GM12873 (cell line): ENCODE data around the gene SDHAF2.

Experiments
- TF ChIP-seq, protein P1 (sequence below): IDR thresholded peaks from 2 replicates; pipeline ENCODE4 v1.5.1; 2012; ENCODE audit warnings: low read depth, mild to moderate bottlenecking, moderate library complexity, low read length, control low read depth; ENCODE audit not compliant: insufficient read depth; ENCODE audit errors: missing control alignments

The SDHAF2 gene

DNA sequence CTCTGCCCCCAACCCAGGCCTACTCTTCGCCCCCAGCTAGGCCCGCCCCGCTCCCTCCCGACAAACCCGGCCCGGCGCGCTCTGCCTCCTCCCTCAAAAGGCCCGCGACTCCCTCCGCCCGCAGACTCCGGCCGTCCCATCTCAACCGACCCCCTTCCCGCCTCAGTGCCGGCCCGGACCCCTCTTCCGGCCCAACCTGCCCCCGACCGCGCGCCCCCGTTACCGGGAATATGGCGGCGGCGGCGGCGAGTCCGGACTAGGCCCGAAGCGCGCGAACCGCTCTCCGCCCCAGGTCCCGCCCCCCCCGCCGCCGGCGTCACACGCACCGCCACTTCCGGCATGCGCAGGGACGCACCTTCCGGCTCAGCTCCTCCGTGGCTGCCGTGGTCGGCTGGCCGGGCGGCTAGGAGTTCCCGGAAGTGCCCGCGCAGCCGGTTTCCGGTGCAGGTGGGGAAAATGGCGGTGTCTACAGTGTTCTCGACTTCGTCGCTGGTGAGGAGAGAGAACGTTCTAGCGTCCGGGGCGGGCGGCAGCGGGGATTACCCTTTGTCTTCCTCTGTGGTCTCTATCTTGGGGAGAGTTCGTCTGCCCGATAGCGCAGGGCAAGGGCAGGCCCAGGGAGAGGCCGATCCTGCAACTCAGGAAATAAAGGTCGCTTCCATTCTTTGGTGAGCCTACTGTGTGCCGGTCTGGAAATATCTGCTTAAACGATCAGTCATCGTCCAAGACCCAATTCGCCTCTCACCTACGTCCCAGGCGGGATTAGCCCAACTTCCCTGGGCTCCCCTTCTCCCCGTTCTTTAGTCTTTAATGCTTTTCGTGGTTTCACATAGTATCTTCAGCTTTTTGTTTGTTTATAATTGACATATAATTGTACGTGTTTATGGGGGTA is at the start of gene SDHAF2, which contains the start of gene CPSF7:
TSS of gene SDHAF2 (plus strand) at position 434 of the 892 bp plus-strand sequence. CDS start at position 457, 23 bp downstream.
TSS of gene CPSF7 (minus strand) at position 285 of the 892 bp plus-strand sequence. CDS start 740 bp downstream, outside the sequence.
- TF ChIP-seq, protein P1, sequence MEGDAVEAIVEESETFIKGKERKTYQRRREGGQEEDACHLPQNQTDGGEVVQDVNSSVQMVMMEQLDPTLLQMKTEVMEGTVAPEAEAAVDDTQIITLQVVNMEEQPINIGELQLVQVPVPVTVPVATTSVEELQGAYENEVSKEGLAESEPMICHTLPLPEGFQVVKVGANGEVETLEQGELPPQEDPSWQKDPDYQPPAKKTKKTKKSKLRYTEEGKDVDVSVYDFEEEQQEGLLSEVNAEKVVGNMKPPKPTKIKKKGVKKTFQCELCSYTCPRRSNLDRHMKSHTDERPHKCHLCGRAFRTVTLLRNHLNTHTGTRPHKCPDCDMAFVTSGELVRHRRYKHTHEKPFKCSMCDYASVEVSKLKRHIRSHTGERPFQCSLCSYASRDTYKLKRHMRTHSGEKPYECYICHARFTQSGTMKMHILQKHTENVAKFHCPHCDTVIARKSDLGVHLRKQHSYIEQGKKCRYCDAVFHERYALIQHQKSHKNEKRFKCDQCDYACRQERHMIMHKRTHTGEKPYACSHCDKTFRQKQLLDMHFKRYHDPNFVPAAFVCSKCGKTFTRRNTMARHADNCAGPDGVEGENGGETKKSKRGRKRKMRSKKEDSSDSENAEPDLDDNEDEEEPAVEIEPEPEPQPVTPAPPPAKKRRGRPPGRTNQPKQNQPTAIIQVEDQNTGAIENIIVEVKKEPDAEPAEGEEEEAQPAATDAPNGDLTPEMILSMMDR = no peak

DNA sequence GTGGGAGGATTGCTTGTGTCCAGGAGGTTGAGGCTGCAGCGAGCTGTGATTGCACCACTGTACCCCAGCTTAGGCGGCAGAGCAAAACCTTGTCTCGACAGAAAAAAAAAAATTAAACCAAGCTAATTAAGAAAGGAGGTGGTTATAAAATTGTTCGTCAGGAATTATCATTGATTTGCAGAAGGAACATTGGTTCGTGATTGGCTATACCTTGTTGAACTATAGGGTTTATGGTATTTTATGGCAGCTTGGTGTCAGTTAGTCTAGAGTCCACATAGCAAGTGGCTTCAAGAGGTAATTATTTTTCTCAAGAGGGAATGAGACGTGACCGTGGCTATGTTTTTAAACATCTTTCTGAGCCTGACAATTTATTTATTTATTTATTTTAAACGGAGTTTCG is 49.0 kb upstream of the SDHAF2 start:
- TF ChIP-seq, protein P1 = no peak

DNA sequence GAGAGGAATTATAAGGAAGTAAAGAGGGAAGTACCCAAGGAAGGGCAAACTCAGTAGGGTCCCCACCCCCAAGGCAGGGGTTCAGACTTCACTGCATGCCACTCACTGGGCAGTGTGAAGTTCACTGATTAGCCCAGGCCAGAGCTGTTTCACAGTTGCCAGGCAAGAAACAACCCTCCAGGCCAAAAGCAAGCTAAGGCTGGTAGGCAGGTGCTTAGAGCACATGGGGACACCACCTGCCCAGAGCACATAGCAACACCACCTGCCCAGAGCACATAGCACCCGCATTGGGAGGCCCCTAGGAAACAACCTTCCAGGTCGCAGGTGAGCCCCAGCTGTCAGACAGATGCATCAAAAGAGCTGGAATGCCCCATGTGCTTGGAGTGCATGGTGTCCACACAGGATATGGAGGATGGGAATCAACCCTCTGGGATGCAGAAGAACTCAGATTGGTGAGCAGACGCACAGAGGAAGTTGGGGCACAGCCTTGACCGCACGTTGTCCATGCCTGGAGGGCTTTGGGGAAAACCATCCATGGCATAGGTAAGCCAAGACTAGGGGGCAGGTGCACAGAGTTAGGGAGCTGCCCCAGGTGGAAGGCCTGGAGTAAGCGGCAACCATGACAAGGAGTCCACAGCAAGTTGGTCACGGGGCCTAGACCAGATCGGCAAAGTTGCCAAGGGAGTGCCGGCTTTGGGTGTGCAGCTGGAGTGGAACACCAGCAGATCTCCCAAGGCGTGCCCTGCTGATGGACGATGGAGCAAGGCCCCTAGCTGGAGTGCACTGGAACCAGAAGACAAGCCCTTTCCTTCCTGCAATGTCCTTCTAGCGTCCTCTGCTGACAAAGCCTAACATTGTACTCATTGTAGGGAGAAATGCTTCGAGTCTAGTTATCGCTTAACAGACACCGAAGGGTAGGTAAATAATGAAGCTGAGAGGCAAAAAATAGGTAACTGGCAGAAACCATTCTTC is 45.4 kb upstream of the SDHAF2 start:
- TF ChIP-seq, protein P1 = peak; percentile 54

GRCh38 chr11:61390161-61390560 is 39.8 kb upstream of the SDHAF2 start:
- TF ChIP-seq, protein P1 = no peak

DNA sequence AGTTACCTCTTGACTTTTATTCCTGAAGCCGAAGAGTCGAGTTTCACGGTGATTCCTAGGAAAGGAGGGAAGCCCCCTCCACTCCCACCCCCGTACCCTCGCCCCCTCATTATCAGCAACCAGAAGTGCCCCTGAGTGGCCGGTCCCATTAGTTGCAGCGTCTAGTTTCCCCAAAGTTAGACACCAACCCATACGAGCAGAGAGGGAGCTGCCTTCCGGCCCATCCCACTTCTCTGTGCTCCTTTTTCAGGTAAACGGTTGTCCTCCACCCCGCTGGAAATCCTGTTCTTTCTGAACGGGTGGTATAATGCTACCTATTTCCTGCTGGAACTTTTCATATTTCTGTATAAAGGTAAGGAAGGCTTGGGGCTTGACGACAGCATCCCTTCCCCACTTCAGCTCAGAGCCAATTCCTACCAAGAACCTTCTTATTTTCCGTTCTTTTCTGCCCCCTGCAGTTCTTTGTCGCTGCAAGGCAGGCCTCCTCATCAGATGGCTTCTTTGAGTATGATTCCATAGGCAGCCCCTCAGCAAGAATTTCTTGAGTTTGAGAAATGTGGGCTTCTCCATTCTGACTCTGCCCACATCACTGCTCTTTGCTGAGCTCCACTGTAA is 36.8 kb upstream of the SDHAF2 start:
- TF ChIP-seq, protein P1 = peak; percentile 35

DNA sequence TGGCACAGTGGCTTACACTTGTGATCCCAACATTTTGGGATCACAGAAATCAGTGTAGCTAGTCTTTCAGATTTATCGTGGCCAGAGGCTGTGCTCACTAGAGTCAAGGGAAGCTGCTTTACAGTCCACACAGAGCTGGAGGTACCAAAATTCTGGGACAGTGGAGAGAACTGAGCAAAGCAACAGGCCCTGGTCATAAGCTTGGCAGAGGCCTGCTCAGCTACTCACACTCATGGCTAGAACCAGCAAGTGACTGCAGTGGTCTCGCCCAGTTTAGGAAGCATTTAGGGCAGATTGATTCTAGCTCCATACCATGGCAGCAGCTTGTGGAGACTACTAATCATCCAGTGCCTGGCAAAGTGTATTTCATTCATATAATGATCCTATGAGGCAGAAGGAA is 28.8 kb upstream of the SDHAF2 start:
- TF ChIP-seq, protein P1 = no peak
